Stimulated activated CD8-positive, alpha-beta memory T cell treated with anti-CD3 and anti-CD28 coated beads, Interleukin-12 subunit alpha, Interleukin-12 subunit beta, amount 100 ng/mL, for 24 hours (primary cell): Measurements from ENCODE around the gene SF3A2.
"Not testable (repeated sequence)": the region's sequence is repeated elsewhere in the genome, so short reads cannot be mapped to it uniquely, and the experiment has no call there.

Source experiments
- DNase-seq: peaks from one replicate; pipeline ENCODE4 v3.0.0-alpha.2; 2020; ENCODE audit errors: extremely low read depth

Gene SF3A2

GRCh38 chr19:2274931-2275535 lies 38.4 kb downstream of the SF3A2 start:
- DNase-seq: no peak

DNA sequence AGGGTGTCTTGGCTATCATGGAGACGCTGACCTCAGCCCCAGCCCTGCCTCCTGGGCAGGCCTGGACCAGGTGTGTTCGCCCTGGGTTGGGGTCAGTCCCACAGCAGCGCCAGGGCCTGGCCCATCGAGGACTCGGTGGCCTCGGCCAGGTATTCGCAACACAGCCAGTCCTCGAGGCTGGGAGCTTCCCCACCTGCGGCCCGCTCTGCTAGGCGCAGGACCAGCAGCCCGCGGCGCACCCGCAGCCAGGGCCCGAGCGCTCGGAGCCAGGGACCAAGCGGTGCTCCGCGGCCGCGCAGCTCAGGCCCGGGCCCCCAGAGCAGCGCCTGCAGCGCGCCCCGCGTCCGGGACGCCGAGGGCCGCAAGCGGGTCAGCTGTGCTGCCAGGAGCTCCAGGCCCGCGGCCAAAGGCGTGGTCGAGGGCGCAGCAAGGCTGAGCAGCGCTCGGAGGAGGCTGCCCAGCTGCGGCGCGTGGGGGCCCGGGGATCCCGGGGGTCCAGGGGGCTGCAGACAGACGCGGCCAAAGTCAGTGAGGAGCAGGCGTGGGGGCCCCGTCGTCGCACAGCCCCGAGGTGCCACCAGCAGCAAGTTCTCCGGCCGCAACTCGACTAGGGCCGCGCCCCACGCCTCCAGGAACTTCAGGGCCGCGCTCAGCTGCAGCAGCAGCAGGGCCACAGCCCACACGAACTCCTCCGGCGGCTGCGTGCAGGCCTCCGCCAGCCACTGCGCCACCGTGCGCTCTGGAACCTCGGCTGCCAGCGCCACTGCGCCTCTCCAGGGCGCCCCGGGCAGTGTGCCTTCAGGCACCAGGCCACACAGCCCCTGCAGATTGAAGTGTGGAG lies 39.2 kb downstream of the SF3A2 start:
- no peak for DNase-seq

- DNase-seq: no peak
These were observed 39.9 kb downstream of the SF3A2 start for GRCh38 chr19:2276429-2276986.

DNA sequence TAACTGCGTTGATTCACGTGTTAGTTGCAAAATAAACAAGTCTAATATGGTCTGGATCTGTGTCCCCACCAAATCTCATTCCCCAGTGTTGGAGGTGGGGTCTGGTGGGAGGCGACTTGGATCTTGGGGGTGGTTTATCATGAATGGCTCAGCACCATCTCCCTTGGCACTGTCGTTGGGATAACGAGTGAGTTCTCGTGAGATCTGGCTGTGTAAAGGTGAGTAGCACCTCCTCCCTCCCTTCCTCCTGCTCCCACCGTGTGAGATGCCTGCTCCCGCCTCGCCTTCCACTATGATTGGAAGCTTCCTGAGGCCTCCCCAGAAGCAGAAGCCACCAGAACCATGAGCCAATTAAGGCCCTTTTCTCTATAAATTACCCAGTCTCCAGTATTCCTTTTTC lies 40.5 kb downstream of the SF3A2 start:
- DNase-seq: no peak

DNA sequence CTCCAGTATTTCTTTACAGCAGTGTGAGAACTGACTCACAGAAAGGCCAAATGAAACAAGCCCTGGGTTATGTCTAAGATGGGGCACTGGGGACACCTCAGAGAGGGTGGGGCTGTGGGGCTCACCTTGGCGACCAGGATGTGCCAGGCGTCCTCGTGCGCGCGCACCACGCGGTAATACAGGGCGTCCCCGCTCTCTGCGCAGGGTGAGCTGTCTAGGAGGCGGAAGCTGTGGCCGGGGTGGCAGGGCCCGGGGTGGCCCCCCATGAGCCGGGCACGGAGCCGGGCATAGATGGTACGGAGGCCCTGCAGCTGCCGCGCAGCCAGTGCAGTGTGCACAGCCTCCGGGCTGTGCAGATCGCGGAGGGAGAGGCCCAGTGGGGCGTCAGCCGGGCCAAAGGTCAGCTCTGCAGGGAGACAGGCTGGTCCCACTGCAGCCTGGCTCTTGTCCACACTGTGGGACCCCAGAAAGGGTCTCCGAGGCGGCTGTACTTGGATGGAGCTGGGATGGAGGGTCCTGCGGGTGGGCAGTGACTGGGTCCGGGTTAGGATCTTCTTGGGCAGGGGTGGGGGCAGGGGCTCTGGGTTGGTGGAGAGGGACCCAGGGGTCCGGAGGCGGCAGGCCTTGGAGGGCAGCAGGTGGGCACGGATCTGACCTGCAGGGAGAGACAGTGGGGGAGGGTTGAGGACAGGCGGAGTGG lies 42.0 kb downstream of the SF3A2 start:
- DNase-seq: no peak

DNA sequence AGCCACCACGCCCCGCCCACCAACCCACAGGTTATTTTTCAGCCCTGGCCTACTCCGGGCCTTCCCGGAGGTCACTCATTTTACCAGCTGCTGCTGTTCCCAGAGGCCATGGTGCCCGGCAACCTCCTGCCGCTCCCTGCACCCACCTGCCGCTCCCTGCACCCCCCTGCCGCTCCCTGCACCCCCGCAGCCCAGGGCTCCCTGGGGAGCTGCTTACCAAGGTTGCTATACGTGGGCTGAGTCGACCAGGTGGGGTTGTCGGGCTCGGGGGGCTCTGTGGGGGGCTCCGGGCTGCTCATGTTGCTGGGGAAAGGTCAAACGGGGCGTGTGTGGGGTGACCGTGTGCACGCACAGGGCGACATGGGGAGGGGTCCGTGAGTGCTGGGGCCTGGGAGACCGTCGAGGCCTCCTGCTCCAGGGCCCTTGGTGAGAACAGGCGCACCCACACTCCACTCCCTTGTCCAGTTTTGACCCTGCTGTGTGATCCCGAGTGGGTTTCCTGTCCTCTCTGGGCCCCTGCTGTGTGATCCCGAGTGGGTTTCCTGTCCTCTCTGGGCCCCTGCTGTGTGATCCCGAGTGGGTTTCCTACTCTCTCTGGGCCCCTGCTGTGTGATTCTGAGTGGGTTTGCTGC lies 44.1 kb downstream of the SF3A2 start:
- DNase-seq: no peak

GRCh38 chr19:2281265-2282061 lies 44.8 kb downstream of the SF3A2 start:
- not testable (repeated sequence) for DNase-seq

GRCh38 chr19:2282062-2282861 lies 45.6 kb downstream of the SF3A2 start, which contains the start of gene PEAK3:
Gene PEAK3 (minus strand): TSS chr19:2282175. CDS start chr19:2280931, 1,244 bp downstream.
- no peak for DNase-seq

DNA sequence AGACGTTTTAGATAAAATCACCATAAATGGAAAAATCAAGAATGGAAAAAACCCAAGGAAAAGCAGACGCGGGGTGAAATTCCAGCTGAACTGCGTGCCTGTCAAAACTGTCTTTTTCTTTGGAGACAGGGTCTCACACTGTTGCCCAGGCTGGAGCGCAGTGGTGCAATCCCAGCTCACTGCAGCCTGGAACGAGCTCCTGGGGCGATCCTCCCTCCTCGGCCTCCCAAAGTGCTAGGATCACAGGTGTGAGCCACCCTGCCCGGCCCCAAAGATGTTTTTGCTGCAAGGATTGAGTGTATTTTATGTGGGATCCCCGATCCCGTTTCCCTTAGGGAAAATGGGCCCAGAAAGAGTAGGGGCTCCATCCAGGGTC lies 46.2 kb downstream of the SF3A2 start:
- DNase-seq: no peak

DNA sequence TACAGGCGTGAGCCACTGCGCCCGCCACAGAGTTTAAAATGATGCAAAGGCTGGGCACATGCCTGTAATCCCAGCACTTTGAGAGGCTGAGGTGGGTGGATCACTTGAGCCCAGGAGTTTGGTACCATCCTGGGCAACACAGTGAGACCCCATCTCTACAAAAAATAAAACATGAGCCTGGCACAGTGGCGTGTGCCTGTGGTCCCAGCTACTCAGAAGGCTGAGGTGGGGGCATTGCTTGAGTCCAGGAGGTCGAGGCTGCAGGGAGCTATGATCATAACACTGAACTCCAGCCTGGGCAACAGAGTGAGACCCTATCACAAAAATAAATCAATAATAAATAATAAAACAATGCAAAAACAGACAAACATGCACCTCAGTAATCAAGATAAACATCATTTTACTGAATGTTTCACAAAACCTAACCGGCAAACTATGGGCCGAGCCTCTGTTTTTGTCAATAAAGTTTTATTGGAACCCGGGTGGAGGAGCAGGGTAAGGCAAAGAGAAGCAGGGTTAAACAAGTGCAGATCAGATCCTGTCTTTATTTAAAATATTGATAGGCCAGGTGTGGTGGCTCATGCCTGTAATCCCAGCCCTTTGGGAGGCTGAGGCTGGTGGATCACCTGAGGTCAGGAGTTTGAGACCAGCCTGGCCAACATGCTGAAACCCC lies 47.3 kb downstream of the SF3A2 start:
- no peak for DNase-seq

DNA sequence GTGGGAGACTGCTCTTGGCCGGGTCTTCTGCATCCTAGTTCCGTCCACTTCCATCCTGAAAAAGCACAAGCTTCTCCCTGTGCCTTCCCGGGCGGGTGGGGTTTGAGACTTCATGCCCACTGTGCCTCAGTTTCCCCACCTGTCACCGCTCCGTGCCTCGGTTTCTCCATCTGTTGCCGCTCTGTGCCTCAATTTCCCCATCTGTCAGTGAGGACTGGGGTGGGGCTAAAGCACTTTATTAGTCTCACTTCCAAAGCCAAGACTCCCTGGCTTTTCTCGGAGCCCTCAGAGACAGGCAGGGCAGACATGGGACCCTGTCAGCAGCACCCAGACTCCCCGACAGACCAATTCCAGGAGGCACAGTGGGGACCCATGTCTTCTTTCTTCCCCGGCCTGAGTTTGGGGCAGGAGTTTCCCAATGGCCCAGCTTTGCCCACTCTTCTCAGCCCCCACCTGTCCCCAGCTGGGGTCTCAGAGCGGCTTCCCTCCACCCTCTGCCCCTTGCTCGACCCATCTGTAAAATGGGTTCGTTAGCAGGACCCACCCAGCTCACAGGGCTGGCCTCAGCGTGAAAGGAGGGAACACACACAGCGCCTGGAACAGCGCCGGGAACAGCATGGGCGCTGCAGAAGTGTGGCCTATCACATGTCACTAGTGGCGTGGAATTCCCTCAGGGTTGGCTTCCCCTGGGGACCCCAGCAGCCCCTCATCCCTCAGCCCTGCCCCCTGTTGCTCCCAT lies 49.9 kb downstream of the SF3A2 start:
- DNase-seq: no peak

GRCh38 chr19:2287585-2288337 lies 51.1 kb downstream of the SF3A2 start:
- DNase-seq: no peak

- DNase-seq: no peak
These were observed 51.8 kb downstream of the SF3A2 start for GRCh38 chr19:2288338-2288817.

- no peak for DNase-seq
These were observed 52.4 kb downstream of the SF3A2 start for GRCh38 chr19:2288818-2289713.

DNA sequence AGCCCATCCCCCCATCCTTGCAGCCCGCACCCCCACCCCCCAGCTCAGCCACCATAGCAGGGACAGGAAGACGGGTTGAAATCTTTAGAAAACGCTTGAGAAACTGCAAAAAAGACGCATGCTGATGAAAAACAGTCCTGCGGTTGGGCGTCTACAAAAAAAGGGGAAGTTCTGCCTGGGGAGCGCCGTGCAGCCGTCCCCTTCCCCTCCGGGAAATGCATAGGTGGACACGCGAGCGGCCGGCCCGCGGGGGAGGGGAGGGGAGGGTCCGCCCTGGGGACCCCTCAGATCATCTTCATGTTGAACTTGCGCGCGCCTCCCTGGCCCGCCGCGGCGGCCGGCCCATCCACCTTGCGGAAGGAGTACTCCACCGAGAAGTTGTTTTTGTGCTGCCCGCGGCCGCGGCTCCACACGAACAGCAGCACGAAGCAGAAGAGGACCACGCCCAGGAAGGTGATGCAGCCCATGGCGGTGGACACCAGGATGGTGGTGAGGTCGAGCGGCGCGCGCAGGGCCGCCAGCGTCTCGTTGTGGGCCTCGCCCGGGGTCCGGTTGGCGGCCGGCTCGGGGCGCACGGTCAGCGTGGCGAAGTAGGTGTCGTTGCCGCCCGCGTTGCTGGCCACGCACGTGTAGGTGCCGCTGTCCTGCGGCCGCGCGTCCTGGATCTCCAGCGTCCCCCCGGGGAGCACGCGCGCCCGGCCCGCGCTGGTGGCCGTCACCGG lies 53.3 kb downstream of the SF3A2 start:
- no peak for DNase-seq

- no peak for DNase-seq
These were observed 54.0 kb downstream of the SF3A2 start for GRCh38 chr19:2290441-2291184.
